Endothelial cell of umbilical vein (primary cell): ENCODE data around the gene CTNND1. TPM values are rescaled to one million over a fixed set of nuclear protein-coding genes. Genes with fewer than 3 reads are reported as not detected.

Experiments used
- BruUV-seq: library from RNA; stranded (reverse); fragments of 400-500 nt; replicated peaks from 2 replicates; lab custom pipeline; 2021; lab: Mats Ljungman, UMichigan
- CTCF ChIA-PET: fragments of 300-600, 350-600 bp; sonication (Branson Sonifier 250); formaldehyde crosslinking; loops from one replicate; lab custom pipeline; 2021; ENCODE audit warnings: antibody characterized with exemption, inconsistent platforms; lab: Charles Lee
- POLR2A ChIA-PET: fragments of 300-600, 350-600 bp; sonication (Branson Sonifier 250); formaldehyde crosslinking; loops from one replicate; lab custom pipeline; 2021; ENCODE audit warnings: antibody characterized with exemption, inconsistent platforms; lab: Charles Lee
- DNase-seq: peaks from one replicate; pipeline ENCODE4 v3.0.0-alpha.2; 2011; ENCODE audit warnings: low read depth, low spot score
- FAIRE-seq: peaks from 2 replicates; lab custom pipeline; 2011; peaks lifted over from hg19 to GRCh38; lab: Jason Lieb, UNC
- H2AFZ ChIP-seq: 2 replicates; pipeline ENCODE4 v1.6.0; 2012; ENCODE audit warnings: low read depth, low read length, control low read depth, inconsistent platforms
- H3K27ac ChIP-seq: 2 replicates; pipeline ENCODE4 v1.5.1; 2011; ENCODE audit warnings: low read depth, mild to moderate bottlenecking, control low read depth, low read length, moderate library complexity; ENCODE audit not compliant: insufficient read depth
- H3K27me3 ChIP-seq, 2 experiments: 2 replicates each; pipeline versions ENCODE4 v1.6.0 to v1.6.1; 2011; ENCODE audit warnings: low read length in 2 of 2, mixed read lengths in 1 of 2; ENCODE audit not compliant: control insufficient read depth in 2 of 2, insufficient read depth in 2 of 2
- H3K36me3 ChIP-seq, 2 experiments: 2 replicates in 1 of 2; 3 replicates in 1 of 2; pipeline ENCODE4 v1.5.1; 2011; ENCODE audit warnings: low read length in 2 of 2, mild to moderate bottlenecking in 1 of 2, moderate library complexity in 1 of 2; ENCODE audit not compliant: control insufficient read depth in 2 of 2, insufficient read depth in 2 of 2; ENCODE audit errors: extremely low read depth in 1 of 2
- H3K4me1 ChIP-seq: 3 replicates; pipeline ENCODE4 v1.5.1; 2011; ENCODE audit warnings: mild to moderate bottlenecking, low read length; ENCODE audit not compliant: control insufficient read depth, insufficient read depth; ENCODE audit errors: extremely low read depth
- H3K4me2 ChIP-seq: 2 replicates; pipeline ENCODE4 v1.6.1; 2011; ENCODE audit warnings: low read length, control low read depth, mixed read lengths; ENCODE audit not compliant: insufficient read depth
- H3K4me3 ChIP-seq, 3 experiments: fragments of 200-600 bp in 1 of 3; sonication (generic), shearing (Covaris generic) in 1 of 3; replicated peaks in 1 of 3; 2 replicates each; pipeline ENCODE4 v1.5.1; 2011 to 2016; ENCODE audit warnings: control low read depth in 3 of 3, low read length in 3 of 3, mild to moderate bottlenecking in 2 of 3, inconsistent platforms in 1 of 3, low read depth in 1 of 3, moderate library complexity in 1 of 3; ENCODE audit not compliant: insufficient read depth in 1 of 3
- H3K79me2 ChIP-seq: 2 replicates; pipeline ENCODE4 v1.6.0; 2012; ENCODE audit warnings: low read length, inconsistent platforms; ENCODE audit not compliant: control insufficient read depth, insufficient read depth
- H3K9ac ChIP-seq: replicated peaks from 2 replicates; pipeline ENCODE3; 2011; ENCODE audit warnings: low read length, control low read depth; ENCODE audit not compliant: insufficient read depth; ENCODE audit errors: extremely low read depth
- H3K9me1 ChIP-seq: replicated peaks from 3 replicates; pipeline ENCODE4 v1.6.0; 2011; ENCODE audit warnings: mild to moderate bottlenecking, low read length; ENCODE audit not compliant: control insufficient read depth, insufficient read depth; ENCODE audit errors: extremely low read depth
- H3K9me3 ChIP-seq: replicated peaks from 2 replicates; pipeline ENCODE4 v1.5.1; 2012; ENCODE audit warnings: low read length, inconsistent platforms; ENCODE audit not compliant: control insufficient read depth, insufficient read depth
- H4K20me1 ChIP-seq: replicated peaks from 2 replicates; pipeline ENCODE3; 2011; ENCODE audit warnings: mild to moderate bottlenecking, low read length; ENCODE audit not compliant: control insufficient read depth, insufficient read depth; ENCODE audit errors: extremely low read depth
- CTCF ChIP-seq, 2 donors: IDR thresholded peaks; 1 replicate in 1 of 2; 2 replicates in 1 of 2; pipeline ENCODE4 v1.5.1; 2011; ENCODE audit warnings: low read length in 2 of 2, mild to moderate bottlenecking in 2 of 2, moderate library complexity in 2 of 2, control low read depth in 1 of 2, inconsistent platforms in 1 of 2, low read depth in 1 of 2; ENCODE audit not compliant: insufficient read depth in 1 of 2; ENCODE audit errors: extremely low read depth in 1 of 2
- EZH2 ChIP-seq: IDR thresholded peaks from 2 replicates; pipeline ENCODE4 v1.6.1; 2012; ENCODE audit warnings: borderline replicate concordance, low read depth, mild to moderate bottlenecking, moderate library complexity, low read length, inconsistent platforms; ENCODE audit not compliant: severe bottlenecking
- FOS ChIP-seq: IDR thresholded peaks from 2 replicates; pipeline ENCODE4 v1.6.1; 2011; ENCODE audit warnings: mild to moderate bottlenecking, low read length, moderate library complexity, borderline replicate concordance; ENCODE audit not compliant: insufficient read depth
- GATA2 ChIP-seq: IDR thresholded peaks from 2 replicates; pipeline ENCODE4 v1.7.0; 2011; ENCODE audit warnings: low read depth, mild to moderate bottlenecking, moderate library complexity, mixed read lengths, low read length; ENCODE audit not compliant: insufficient read length, insufficient read depth
- JUN ChIP-seq: IDR thresholded peaks from 2 replicates; pipeline ENCODE4 v1.6.1; 2011; ENCODE audit warnings: borderline replicate concordance, low read depth; ENCODE audit not compliant: insufficient read length, insufficient read depth
- MAX ChIP-seq: IDR thresholded peaks from 2 replicates; pipeline ENCODE4 v1.6.1; 2011; ENCODE audit not compliant: insufficient read depth, insufficient read length
- MYC ChIP-seq: IDR thresholded peaks from one replicate; pipeline ENCODE4 v1.6.1; 2011; ENCODE audit warnings: mild to moderate bottlenecking, low read depth, low read length
- POLR2A ChIP-seq: IDR thresholded peaks from 2 replicates; pipeline ENCODE4 v1.6.1; 2012; ENCODE audit warnings: low read depth, mild to moderate bottlenecking, control low read depth, low read length
- POLR2AphosphoS5 ChIP-seq: IDR thresholded peaks from 2 replicates; pipeline ENCODE4 v1.6.1; 2012; ENCODE audit warnings: low read depth, mild to moderate bottlenecking, control low read depth, low read length, moderate library complexity; ENCODE audit not compliant: insufficient read depth
- dilution Hi-C: fragments of 300-500 bp; cut with MboI; formaldehyde crosslinking; loops from one replicate; pipeline ENCODE4 v1.15.0; 2019; ENCODE audit warnings: low sequenced_read_pairs; ENCODE audit not compliant: extremely low pct_ligation_motif_present
- intact Hi-C: fragments of 100-400 bp; cut with micrococcal nuclease; formaldehyde crosslinking; loops from one replicate; pipeline ENCODE4 v1.10.0; 2022
- polyA plus RNA-seq, 4 experiments: library from polyadenylated mRNA; depleted of rRNA in 3 of 4; stranded (reverse) in 3 of 4; unstranded in 1 of 4; fragments of >200 nt; gene quantifications; 2 replicates each; pipeline versions ENCODE4 v1.2.1 to v1.2.3, GENCODE V29; 2011 to 2012; ENCODE audit warnings: missing spikeins in 1 of 4
- total RNA-seq: library from RNA; stranded (reverse); gene quantifications from 2 replicates; pipeline ENCODE4 v1.2.3, GENCODE V29; 2021

CTNND1 gene
- total and polyA plus RNA-seq, 2 donors (not counting 3 experiments of a cell fraction or from before 2014, with no cell fraction given), result 152 to 268 TPM

GRCh38 chr11:57732661-57733060 lies 28.9 kb upstream of the CTNND1 start:
- Histone ChIP-seq H3K27me3 (no peaks in the 10 kb centered on the region), H3K9me3 (no peaks in the 10 kb centered on the region), H3K4me3 (no peak overlapping the region), H3K9ac (no peak overlapping the region), H3K4me1 (no peaks in the 10 kb centered on the region), H3K27ac (no peak overlapping the region), H4K20me1 (no peaks in the 10 kb centered on the region), H3K36me3 (no peaks in the 10 kb centered on the region), H2AFZ (no peak overlapping the region), H3K9me1 (no peaks in the 10 kb centered on the region), H3K4me2 (no peak overlapping the region), H3K79me2 (peaks cover 46% of the 10 kb centered on the region)
- ChIA-PET POLR2A (no interaction called here), CTCF (interaction anchor here (1.0 to 1.4 kb wide), 2 partner anchors 19 to 28 kb away, joined by 3 to 4 read pairs; partner anchors contain the start of gene BTBD18)
- dilution Hi-C loops, result no loop called here
- intact Hi-C loops, result no loop called here
- FAIRE-seq (no peak), DNase-seq (no peak)
- no TSS peak for BruUV-seq
- no peak for TF ChIP-seq FOS
- no peak for TF ChIP-seq POLR2A
- no peak for TF ChIP-seq POLR2AphosphoS5
- no peak for TF ChIP-seq MYC
- TF ChIP-seq JUN, result no peak
- no peak for TF ChIP-seq MAX
- no peak for TF ChIP-seq GATA2
- no peak for TF ChIP-seq CTCF (IDR thresholded peaks at IDR 0.05; ENCODE audit: extremely low read depth in 1 of 2, insufficient read depth in 1 of 2, low read depth in 1 of 2, low read length in 2 of 2)
- no peak for TF ChIP-seq EZH2
